K562 treated with DMSO at 1 percent for 4 hours (cell line): ENCODE measurements around the gene COL26A1. TPM values are rescaled to one million over a fixed set of nuclear protein-coding genes. Genes with fewer than 3 reads are reported as not detected.

ENCODE experiments used
- total RNA-seq: library from RNA; unstranded; fragments of 300-600 nt; gene quantifications from 2 replicates; pipeline ENCODE4 v1.2.3, GENCODE V29; 2022; ENCODE audit not compliant: insufficient read depth

COL26A1 gene
- 0.58 and 1.2 TPM in 2 replicates for total RNA-seq

GRCh38 chr7:101362334-101363195 is at the start of gene COL26A1:
TSS of gene COL26A1 (plus strand) at chr7:101362875. CDS start at chr7:101363033, 158 bp downstream.

GRCh38 chr7:101321491-101322401 is 40.9 kb upstream of the COL26A1 start, which contains the start of gene IFT22:
TSS of gene IFT22 (minus strand) at chr7:101321812. CDS start at chr7:101321709, 103 bp downstream.

Other genes starting within 250 kb of the COL26A1 start
- 1.9 and 2.1 TPM in 2 replicates for gene SERPINE1, start 235.8 kb upstream of the COL26A1 start, total RNA-seq
- gene AP1S1, start 208.4 kb upstream of the COL26A1 start, total RNA-seq = 88.2 and 96.0 TPM in 2 replicates
- 0.46 and 0.95 TPM in 2 replicates for gene VGF, start 197.3 kb upstream of the COL26A1 start, total RNA-seq
- gene NAT16, start 182.6 kb upstream of the COL26A1 start, total RNA-seq = not detected in 2 replicates
- not detected in 2 replicates for gene MOGAT3, start 161.8 kb upstream of the COL26A1 start, total RNA-seq
- gene PLOD3, start 145.3 kb upstream of the COL26A1 start, total RNA-seq = 59.8 and 75.1 TPM in 2 replicates
- 129 and 132 TPM in 2 replicates for gene ZNHIT1, start 144.7 kb upstream of the COL26A1 start, total RNA-seq
- gene CLDN15, start 125.1 kb upstream of the COL26A1 start, total RNA-seq = 22.1 and 30.7 TPM in 2 replicates
- 147 and 169 TPM in 2 replicates for gene FIS1, start 117.8 kb upstream of the COL26A1 start, total RNA-seq
- 9.9 and 11.8 TPM in 2 replicates for gene IFT22, start 41.1 kb upstream of the COL26A1 start, total RNA-seq